GM19468 (cell line): ENCODE results near the gene ATP13A3.

Experiments used
- ATAC-seq: cut with Tn5 transposase; IDR thresholded peaks from one replicate; pipeline ENCODE4 v1.9.1; 2021; ENCODE audit warnings: mild to moderate bottlenecking, moderate library complexity, moderate number of reproducible peaks; ENCODE audit not compliant: unreplicated experiment; ENCODE audit errors: extremely low read depth

Gene ATP13A3

GRCh38 chr3:194397757-194398312 is 89.0 kb downstream of the ATP13A3 start:
- no peak for ATAC-seq

GRCh38 chr3:194396859-194397756 is 89.7 kb downstream of the ATP13A3 start:
- ATAC-seq = no peak

GRCh38 chr3:194396539-194396858 is 90.3 kb downstream of the ATP13A3 start:
- no peak for ATAC-seq

- ATAC-seq = no peak
Measured at GRCh38 chr3:194395778-194396538, 90.8 kb downstream of the ATP13A3 start.

- ATAC-seq = no peak
Measured at GRCh38 chr3:194395212-194395611, 91.6 kb downstream of the ATP13A3 start.

- ATAC-seq = no peak
Measured at GRCh38 chr3:194392576-194392975, 94.2 kb downstream of the ATP13A3 start.

GRCh38 chr3:194390835-194391234 is 96.0 kb downstream of the ATP13A3 start:
- no peak for ATAC-seq

GRCh38 chr3:194389269-194389668 is 97.5 kb downstream of the ATP13A3 start:
- ATAC-seq = no peak

- ATAC-seq = no peak
Measured at GRCh38 chr3:194387926-194388418, 98.8 kb downstream of the ATP13A3 start.

- no peak for ATAC-seq
Measured at GRCh38 chr3:194387276-194387675, 99.5 kb downstream of the ATP13A3 start.

GRCh38 chr3:194386648-194387047 is 100.2 kb downstream of the ATP13A3 start:
- no peak for ATAC-seq

- no peak for ATAC-seq
Measured at GRCh38 chr3:194386066-194386465, 100.7 kb downstream of the ATP13A3 start.

GRCh38 chr3:194384569-194385001 is 102.2 kb downstream of the ATP13A3 start:
- no peak for ATAC-seq

- ATAC-seq = no peak
Measured at GRCh38 chr3:194384156-194384555, 102.6 kb downstream of the ATP13A3 start.

GRCh38 chr3:194383276-194383940 is 103.4 kb downstream of the ATP13A3 start:
- no peak for ATAC-seq

GRCh38 chr3:194382892-194383223 is 103.9 kb downstream of the ATP13A3 start:
- ATAC-seq = no peak

- no peak for ATAC-seq
Measured at GRCh38 chr3:194382196-194382891, 104.5 kb downstream of the ATP13A3 start.

- ATAC-seq = no peak
Measured at GRCh38 chr3:194381460-194381875, 105.3 kb downstream of the ATP13A3 start.

- no peak for ATAC-seq
Measured at GRCh38 chr3:194380326-194380725, 106.5 kb downstream of the ATP13A3 start.

- no peak for ATAC-seq
Measured at GRCh38 chr3:194379651-194380050, 107.2 kb downstream of the ATP13A3 start.
